IPS DF 4.7 (cell line): ENCODE results near the gene PGM2.

Experiments
- DNase-seq: peaks from one replicate; pipeline ENCODE4 v3.0.0-alpha.2; 2013; ENCODE audit warnings: low spot score; ENCODE audit errors: extremely low read depth

The PGM2 gene

DNA sequence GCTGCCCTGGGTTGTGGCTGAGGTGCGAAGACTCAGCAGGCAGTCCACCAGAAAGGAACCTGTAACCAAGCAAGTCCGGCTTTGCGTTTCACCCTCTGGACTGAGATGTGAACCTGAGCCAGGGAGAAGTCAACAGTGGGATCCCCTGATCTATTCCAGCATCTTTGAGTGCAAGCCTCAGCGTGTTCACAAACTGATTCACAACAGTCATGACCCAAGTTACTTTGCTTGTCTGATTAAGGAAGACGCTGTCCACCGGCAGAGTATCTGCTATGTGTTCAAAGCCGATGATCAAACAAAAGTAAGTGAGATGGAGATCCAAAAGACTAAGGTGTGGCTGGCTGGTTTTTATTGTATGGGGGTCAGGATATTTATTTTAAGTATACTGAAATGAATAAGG is 75.7 kb downstream of the PGM2 start:
- no peak for DNase-seq

DNA sequence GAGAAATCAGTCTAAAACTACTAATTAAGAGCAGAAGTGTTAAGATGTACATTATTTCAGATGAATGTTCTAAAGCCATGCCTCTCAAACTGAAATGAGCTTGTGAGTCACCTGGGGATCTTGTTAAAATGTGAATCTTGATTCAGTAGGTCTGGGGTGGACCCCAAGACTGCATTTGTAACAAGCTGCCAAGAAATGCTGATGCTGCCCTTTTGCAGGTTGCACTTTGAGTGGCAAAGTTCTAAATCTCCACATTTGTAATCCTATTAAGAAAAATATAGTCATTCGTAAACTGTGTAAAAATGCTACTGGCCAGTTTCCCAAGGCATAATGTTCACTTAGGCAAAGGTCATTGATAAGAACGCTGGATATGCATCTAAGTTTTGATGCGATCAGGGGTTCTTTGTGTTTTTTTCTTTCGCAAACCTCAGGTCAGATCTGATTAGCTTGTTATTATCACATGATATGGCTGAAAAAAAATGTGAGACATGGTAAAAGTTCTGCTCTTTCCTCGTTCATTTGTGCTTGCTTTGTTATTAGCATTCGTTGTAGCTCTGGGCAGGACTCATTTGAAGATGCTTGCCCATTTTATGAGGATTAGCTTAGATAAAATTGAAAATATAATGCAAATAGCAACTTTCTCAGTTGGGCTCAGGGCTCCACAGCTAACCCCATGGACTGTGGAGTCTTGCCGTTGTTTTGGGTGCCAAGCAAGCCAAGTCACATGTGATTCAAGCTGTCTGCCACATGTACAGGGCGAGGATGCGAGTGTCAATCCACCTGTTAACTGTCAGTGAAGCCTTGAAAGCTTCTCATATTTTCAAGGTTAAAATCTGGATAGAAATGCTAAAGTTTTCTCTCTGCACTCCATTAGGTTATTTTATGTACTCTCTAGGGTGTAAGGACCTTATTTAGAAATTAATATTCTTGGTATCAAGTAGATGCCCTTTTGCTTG is 76.5 kb downstream of the PGM2 start:
- no peak for DNase-seq

DNA sequence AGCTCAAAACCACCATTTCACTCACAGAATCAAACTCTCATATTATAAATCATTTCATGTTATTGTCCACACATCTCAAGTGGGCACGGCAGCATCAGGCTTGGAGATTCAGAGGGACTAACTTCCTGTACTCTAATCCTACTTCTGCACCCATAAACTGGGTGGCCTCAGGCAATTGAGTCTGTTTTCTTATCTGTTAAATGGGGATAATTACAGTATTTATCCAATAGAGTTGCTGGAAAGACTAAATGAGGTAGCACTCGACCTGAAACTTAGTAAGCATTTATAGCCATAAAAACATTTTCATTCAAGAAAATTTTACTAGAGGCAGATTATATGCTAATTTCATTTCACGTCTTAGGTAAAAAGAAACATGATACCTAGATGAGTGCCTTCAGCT is 77.4 kb downstream of the PGM2 start:
- DNase-seq, result no peak

DNA sequence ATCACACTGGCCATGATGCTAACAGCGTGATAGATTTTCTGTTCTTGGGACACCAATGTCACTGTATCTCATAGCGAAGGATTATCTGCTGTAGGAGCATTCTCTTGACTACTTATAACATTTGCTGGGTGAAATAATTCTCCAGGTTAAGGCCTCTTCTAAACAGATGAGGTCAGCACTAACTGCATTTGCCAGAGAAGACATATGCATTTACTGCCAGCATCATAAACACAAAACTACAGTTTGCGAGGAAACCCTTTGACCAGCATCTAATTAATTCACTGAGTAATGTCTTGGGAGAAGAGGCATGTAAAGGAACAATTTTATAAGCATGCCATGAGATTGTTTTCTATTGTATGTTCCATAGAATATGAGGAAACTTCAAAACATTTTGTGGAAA is 78.3 kb downstream of the PGM2 start:
- DNase-seq, result no peak

DNA sequence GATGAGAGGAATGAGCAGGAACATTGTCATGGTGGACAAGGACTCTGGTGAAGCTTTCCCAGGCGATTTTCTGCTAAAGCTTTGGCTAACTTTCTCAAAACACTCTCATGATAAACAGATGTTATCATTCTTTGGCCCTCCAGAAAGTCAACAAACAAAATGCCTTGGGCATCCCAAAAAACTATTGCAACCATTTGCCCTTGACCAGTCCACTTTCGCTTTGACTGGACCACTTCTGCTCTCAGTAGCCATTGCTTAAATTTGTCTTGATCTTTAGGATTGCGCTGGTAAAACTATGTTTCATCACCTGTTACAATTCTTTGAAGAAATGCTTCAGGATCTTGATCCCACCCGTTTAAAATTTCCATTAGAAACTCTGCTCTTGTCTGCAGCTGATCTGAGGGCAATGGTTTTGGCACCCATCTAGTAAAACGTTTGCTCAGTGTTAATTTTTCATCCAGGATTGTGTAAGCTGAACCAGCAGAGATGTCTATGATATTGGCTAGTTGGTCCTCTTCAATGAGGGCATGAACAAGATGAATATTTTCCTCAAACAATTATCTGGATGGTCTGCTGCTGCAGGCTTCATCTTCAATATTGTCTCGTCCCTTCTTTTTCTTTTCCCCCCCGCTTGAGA is 79.2 kb downstream of the PGM2 start:
- DNase-seq, result no peak

DNA sequence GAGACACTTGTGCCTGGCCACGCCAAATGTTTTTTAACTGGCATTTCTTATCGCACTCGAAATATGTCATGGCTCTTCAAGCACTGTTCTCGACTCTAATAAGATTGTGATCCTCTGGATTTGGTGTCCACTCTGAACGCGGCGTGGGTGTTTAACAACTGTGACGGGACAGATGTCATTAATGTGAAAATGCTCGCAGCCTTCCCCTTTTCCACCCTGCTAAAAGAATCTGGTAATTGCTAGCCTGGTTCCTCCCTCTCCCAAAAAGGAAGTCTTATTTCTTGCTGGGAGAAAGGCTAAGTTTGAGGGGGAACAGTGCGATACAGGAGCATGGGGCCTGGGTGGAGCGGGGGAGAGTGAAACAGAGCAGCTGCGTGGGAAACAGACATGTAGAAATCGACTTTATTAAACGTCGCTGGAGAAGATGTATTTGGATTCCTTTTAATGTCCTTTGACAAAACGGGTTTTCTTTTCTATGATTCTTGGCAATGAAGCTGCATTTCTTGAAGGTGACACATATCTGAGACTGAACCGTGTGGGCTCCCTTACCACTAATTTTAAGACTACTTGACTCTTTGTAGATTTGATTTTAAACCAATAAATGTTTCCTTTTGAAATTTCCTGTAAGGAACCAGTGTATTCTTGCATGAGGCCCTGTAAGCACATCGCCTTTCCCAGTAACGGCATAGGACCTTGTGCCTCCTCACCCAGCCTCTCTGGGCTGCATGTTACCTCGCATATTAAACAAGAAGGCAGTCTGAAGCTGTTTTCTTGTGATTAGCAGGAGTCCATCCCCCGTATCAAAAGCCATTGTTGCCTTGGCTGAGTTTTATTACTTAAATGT is 82.2 kb downstream of the PGM2 start:
- DNase-seq, result no peak

DNA sequence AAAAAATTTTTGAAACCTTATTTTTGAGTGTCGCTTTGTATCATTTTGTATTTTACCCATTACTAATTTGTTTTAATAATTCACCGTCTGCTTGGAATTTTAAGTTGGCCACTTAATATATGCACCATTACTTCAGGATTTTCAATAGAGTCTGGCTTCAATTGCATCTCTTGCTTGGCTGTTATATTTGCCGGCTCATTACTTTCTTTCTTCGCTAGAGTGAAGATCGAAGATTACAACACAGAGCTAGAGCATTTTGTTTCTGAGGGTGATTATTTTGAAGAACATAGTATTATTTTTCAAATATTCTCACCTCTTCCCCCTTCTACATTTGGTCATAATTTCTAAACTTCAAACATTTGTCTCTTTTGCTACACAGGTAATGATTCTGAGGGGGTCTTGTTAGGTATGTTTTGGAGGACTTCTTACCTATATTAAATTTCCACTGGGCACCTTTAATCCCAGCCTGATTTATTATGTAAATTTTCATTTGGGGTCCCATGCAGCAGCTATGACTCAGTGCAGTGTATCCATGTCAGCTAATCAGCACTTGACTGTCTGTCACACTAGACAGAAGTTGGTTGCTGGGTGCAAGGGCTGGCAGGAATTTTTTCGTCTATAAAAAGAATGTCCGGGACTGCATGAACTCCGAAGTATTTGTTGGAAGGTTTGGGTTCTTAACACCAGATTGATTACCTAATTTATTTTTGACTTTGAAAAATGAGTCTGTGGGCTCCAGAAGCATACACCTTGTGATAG is 83.0 kb downstream of the PGM2 start:
- no peak for DNase-seq

DNA sequence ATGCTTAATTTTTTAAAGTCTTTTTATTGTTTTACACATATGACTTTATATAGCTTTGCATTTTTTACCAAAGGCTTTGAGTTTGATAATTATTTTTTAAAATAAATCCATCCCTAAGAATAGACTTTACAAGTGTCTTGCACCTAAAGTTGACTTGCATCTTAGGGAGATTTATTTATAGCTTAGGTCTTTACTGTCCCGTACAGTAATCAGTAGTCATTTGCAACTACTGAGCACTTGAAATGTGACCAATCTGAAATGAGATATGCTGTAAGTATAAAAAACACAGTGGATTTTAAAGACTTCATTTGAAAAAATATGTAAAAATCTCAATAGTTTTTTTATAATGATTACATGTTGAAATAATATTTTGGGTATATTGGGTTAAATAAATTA is 83.6 kb downstream of the PGM2 start:
- no peak for DNase-seq
